OCI-LY1 (cell line): ENCODE results near the gene CCR9.

Experiments
- H2AFZ ChIP-seq: fragments of 200-600 bp; sonication (generic), shearing (Covaris generic); 2 replicates; pipeline ENCODE4 v1.6.0; 2014; ENCODE audit warnings: antibody characterized with exemption, mild to moderate bottlenecking, low read length
- H3F3A ChIP-seq: fragments of 200-600 bp; sonication (generic), shearing (Covaris generic); 2 replicates; pipeline ENCODE4 v1.6.0; 2014; ENCODE audit warnings: mild to moderate bottlenecking, antibody characterized with exemption, low read length, moderate library complexity; ENCODE audit not compliant: insufficient read depth
- H3K27ac ChIP-seq: fragments of 200-600 bp; sonication (generic); 2 replicates; pipeline ENCODE4 v1.5.1; 2014; ENCODE audit warnings: low read length, mixed run types, mild to moderate bottlenecking, low read depth; ENCODE audit not compliant: poor library complexity, severe bottlenecking
- H3K27me3 ChIP-seq: fragments of 200-600 bp; sonication (generic); 2 replicates; pipeline ENCODE4 v1.6.0; 2014; ENCODE audit warnings: antibody characterized with exemption, mild to moderate bottlenecking, low read length, moderate library complexity; ENCODE audit not compliant: insufficient read depth
- H3K36me3 ChIP-seq: fragments of 200-600 bp; sonication (generic); 2 replicates; pipeline ENCODE4 v1.6.1; 2014; ENCODE audit warnings: mild to moderate bottlenecking, antibody characterized with exemption, low read length, moderate library complexity, mixed read lengths; ENCODE audit not compliant: insufficient read depth
- H3K4me1 ChIP-seq: fragments of 200-600 bp; sonication (generic); 2 replicates; pipeline ENCODE4 v1.5.1; 2014; ENCODE audit warnings: mild to moderate bottlenecking, low read length, moderate library complexity; ENCODE audit not compliant: insufficient read depth, severe bottlenecking
- H3K4me2 ChIP-seq: fragments of 200-600 bp; sonication (generic), shearing (Covaris generic); 2 replicates; pipeline ENCODE4 v1.6.1; 2014; ENCODE audit warnings: low read length
- H3K4me3 ChIP-seq: fragments of 200-600 bp; sonication (generic); 2 replicates; pipeline ENCODE4 v1.5.1; 2014; ENCODE audit warnings: low read length, low read depth, mild to moderate bottlenecking, mixed read lengths; ENCODE audit not compliant: poor library complexity, severe bottlenecking
- H3K79me2 ChIP-seq: fragments of 200-600 bp; shearing (Covaris generic); 2 replicates; pipeline ENCODE4 v1.6.1; 2016; ENCODE audit warnings: mixed run types, low read length, mixed read lengths; ENCODE audit not compliant: insufficient read depth
- H3K9ac ChIP-seq: fragments of 200-600 bp; sonication (generic), shearing (Covaris generic); 2 replicates; pipeline ENCODE4 v1.6.1; 2014; ENCODE audit warnings: mild to moderate bottlenecking, low read length, mixed read lengths
- H3K9me2 ChIP-seq: fragments of 200-600 bp; sonication (generic), shearing (Covaris generic); 2 replicates; pipeline ENCODE4 v1.6.1; 2014; ENCODE audit warnings: low read depth, mild to moderate bottlenecking, low read length, mixed read lengths
- H3K9me3 ChIP-seq: fragments of 200-600 bp; shearing (Covaris generic); 2 replicates; pipeline ENCODE4 v1.6.1; 2014; ENCODE audit warnings: low read length, mixed read lengths
- H4K20me1 ChIP-seq: fragments of 200-600 bp; sonication (generic), shearing (Covaris generic); 2 replicates; pipeline ENCODE4 v1.6.0; 2016; ENCODE audit warnings: mild to moderate bottlenecking, low read length; ENCODE audit not compliant: insufficient read depth
- EZH2 ChIP-seq: fragments of 200-600 bp; sonication (generic), shearing (Covaris generic); IDR thresholded peaks from 2 replicates; pipeline ENCODE4 v1.8.0; 2017; ENCODE audit warnings: borderline replicate concordance, mixed run types, mild to moderate bottlenecking, antibody characterized with exemption, low read length, moderate library complexity, mixed read lengths
- TF ChIP-seq, protein P1 (sequence below): fragments of 200-600 bp; sonication (generic), shearing (Covaris generic); IDR thresholded peaks from 2 replicates; pipeline ENCODE4 v1.5.1; 2017; ENCODE audit warnings: mild to moderate bottlenecking, antibody characterized with exemption, low read length, moderate library complexity, mixed read lengths

CCR9 gene

GRCh38 chr3:45938864-45939263, 52.5 kb downstream of the CCR9 start:
- no peaks in the 10 kb centered on the region for H3K9me2 ChIP-seq
- H3F3A ChIP-seq: no peaks in the 10 kb centered on the region
- H4K20me1 ChIP-seq: no peaks in the 10 kb centered on the region
- no peak overlapping the region for H3K27ac ChIP-seq
- no peak for TF ChIP-seq EZH2
- TF ChIP-seq, protein P1, sequence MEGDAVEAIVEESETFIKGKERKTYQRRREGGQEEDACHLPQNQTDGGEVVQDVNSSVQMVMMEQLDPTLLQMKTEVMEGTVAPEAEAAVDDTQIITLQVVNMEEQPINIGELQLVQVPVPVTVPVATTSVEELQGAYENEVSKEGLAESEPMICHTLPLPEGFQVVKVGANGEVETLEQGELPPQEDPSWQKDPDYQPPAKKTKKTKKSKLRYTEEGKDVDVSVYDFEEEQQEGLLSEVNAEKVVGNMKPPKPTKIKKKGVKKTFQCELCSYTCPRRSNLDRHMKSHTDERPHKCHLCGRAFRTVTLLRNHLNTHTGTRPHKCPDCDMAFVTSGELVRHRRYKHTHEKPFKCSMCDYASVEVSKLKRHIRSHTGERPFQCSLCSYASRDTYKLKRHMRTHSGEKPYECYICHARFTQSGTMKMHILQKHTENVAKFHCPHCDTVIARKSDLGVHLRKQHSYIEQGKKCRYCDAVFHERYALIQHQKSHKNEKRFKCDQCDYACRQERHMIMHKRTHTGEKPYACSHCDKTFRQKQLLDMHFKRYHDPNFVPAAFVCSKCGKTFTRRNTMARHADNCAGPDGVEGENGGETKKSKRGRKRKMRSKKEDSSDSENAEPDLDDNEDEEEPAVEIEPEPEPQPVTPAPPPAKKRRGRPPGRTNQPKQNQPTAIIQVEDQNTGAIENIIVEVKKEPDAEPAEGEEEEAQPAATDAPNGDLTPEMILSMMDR: peak; percentile 86
- no peaks in the 10 kb centered on the region for H3K27me3 ChIP-seq
- no peaks in the 10 kb centered on the region for H3K9me3 ChIP-seq
- no peak overlapping the region for H3K9ac ChIP-seq
- no peaks in the 10 kb centered on the region for H3K4me1 ChIP-seq
- no peak overlapping the region for H3K4me3 ChIP-seq
- H3K79me2 ChIP-seq: no peaks in the 10 kb centered on the region
- peaks cover 35% of the 10 kb centered on the region for H3K36me3 ChIP-seq
- H2AFZ ChIP-seq: no peak overlapping the region
- no peak overlapping the region for H3K4me2 ChIP-seq

DNA sequence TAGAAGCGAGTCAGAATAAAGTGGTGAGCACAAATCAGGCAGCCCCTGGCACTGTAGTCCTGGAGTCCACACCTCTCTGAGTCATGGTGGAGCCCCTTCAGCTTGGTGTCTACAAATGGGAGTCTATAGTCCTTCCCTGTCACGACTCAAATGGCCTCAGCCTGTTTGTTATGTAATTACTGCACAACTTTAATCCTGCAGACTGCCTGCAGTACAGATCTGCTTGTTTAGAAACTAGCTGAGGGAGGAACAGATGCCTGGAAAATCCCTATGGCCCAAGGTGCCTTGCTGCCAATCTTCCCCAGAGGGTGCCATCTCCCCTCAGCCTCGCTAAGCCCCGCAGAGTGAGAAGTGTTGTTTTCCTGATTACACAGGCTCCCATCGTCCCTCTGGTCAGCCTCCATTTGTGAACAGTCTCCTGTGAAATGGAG, 53.0 kb downstream of the CCR9 start:
- no peaks in the 10 kb centered on the region for H4K20me1 ChIP-seq
- TF ChIP-seq EZH2: no peak
- TF ChIP-seq, protein P1: no peak
- no peak overlapping the region for H3K27ac ChIP-seq
- no peaks in the 10 kb centered on the region for H3K27me3 ChIP-seq
- no peaks in the 10 kb centered on the region for H3K9me2 ChIP-seq
- no peak overlapping the region for H3K4me2 ChIP-seq
- H3K79me2 ChIP-seq: no peaks in the 10 kb centered on the region
- peaks cover 30% of the 10 kb centered on the region for H3K36me3 ChIP-seq
- no peak overlapping the region for H3K9ac ChIP-seq
- no peaks in the 10 kb centered on the region for H3K4me1 ChIP-seq
- H3F3A ChIP-seq: no peaks in the 10 kb centered on the region
- no peak overlapping the region for H2AFZ ChIP-seq
- no peaks in the 10 kb centered on the region for H3K9me3 ChIP-seq
- H3K4me3 ChIP-seq: no peak overlapping the region

GRCh38 chr3:45940004-45940780, 53.8 kb downstream of the CCR9 start:
- no peak for TF ChIP-seq EZH2
- TF ChIP-seq, protein P1: no peak
- no peak overlapping the region for H2AFZ ChIP-seq

More at GRCh38 chr3:45940004-45940780, 53.8 kb downstream of the CCR9 start:
- Histone ChIP-seq H3K36me3 (peaks cover 25% of the 10 kb centered on the region; the same call in 1 of the 2 replicates), H3K4me1 (no peaks in the 10 kb centered on the region), H3K4me2 (no peak overlapping the region), H3K9ac (no peak overlapping the region), H3K9me3 (no peaks in the 10 kb centered on the region), H3K4me3 (no peak overlapping the region), H3K79me2 (no peaks in the 10 kb centered on the region), H3K27ac (no peak overlapping the region), H3K9me2 (no peaks in the 10 kb centered on the region), H4K20me1 (no peaks in the 10 kb centered on the region), H3F3A (no peaks in the 10 kb centered on the region), H3K27me3 (no peaks in the 10 kb centered on the region)
